Tibial nerve (tissue), 4 donors: ENCODE results near the gene ELL. TPM values are rescaled to one million over a fixed set of nuclear protein-coding genes. Genes with fewer than 3 reads are reported as not detected.
A peak's percentile ranks its signal among the peaks of the same experiment; 100 is the strongest.

Source experiments
- DNase-seq, 2 donors: peaks; one replicate each; pipeline ENCODE4 v3.0.0-alpha.2; 2019; ENCODE audit warnings: low spot score in 2 of 2
- H3K27ac ChIP-seq, 4 donors: fragments of 200-600 bp; sonication (generic) in 3 of 4; one replicate each; pipeline ENCODE4 v1.5.1; 2017 to 2019; ENCODE audit warnings: mild to moderate bottlenecking in 1 of 4
- H3K27me3 ChIP-seq, 2 donors: fragments of 200-600 bp; sonication (generic) in 1 of 2; one replicate each; pipeline versions ENCODE4 v1.5.1 to v1.6.0; 2017 to 2019
- H3K36me3 ChIP-seq, 3 donors: fragments of 200-600 bp; sonication (generic); one replicate each; pipeline ENCODE4 v1.5.1; 2018 to 2019
- H3K4me1 ChIP-seq, 4 donors: fragments of 200-600 bp; sonication (generic) in 3 of 4; one replicate each; pipeline ENCODE4 v1.5.1; 2017 to 2019
- H3K4me3 ChIP-seq, 4 donors: fragments of 200-600 bp; sonication (generic) in 3 of 4; one replicate each; pipeline ENCODE4 v1.5.1; 2017 to 2019; ENCODE audit warnings: mild to moderate bottlenecking in 1 of 4, moderate library complexity in 1 of 4
- H3K9me3 ChIP-seq, 4 donors: fragments of 200-600 bp; sonication (generic) in 3 of 4; one replicate each; pipeline ENCODE4 v1.5.1; 2017 to 2019
- CTCF ChIP-seq, 5 experiments: fragments of 200-600 bp in 3 of 5; fragments of 450-650 bp in 2 of 5; sonication (generic) in 3 of 5; IDR thresholded peaks; one replicate each; pipeline ENCODE4 v1.5.1; 2016 to 2019; ENCODE audit warnings: antibody characterized with exemption in 5 of 5, mild to moderate bottlenecking in 3 of 5, moderate library complexity in 2 of 5
- EP300 ChIP-seq, 2 donors: sonication (generic); formaldehyde crosslinking; IDR thresholded peaks; one replicate each; pipeline ENCODE4 v1.6.1; 2017; ENCODE audit warnings: antibody characterized with exemption in 2 of 2, mild to moderate bottlenecking in 1 of 2
- POLR2A ChIP-seq, 2 donors: fragments of 450-650 bp; IDR thresholded peaks; one replicate each; pipeline ENCODE4 v1.6.1; 2017; ENCODE audit warnings: antibody characterized with exemption in 2 of 2, mild to moderate bottlenecking in 2 of 2, moderate library complexity in 2 of 2
- WGBS, 2 donors: methylation state at CpG; one replicate each; pipeline ENCODE4 v1.1.5; 2018; 5-methylcytosine and 5-hydroxymethylcytosine counted together
- total RNA-seq, 4 donors: library from RNA; depleted of rRNA; stranded (reverse); fragments of >200 nt; gene quantifications; one replicate each; pipeline ENCODE4 v1.1.0, GENCODE V29; 2016

ELL gene
- total RNA-seq, 4 donors from 2014 or later = 13.8 to 45.9 (median 26.0) TPM

GRCh38 chr19:18488838-18489626 is 32.8 kb downstream of the ELL start:
- Histone ChIP-seq H3K27me3 (no peaks in the 10 kb centered on the region), H3K4me3 (no peak overlapping the region), H3K9me3 (no peaks in the 10 kb centered on the region), H3K36me3 (no peaks in the 10 kb centered on the region), H3K27ac (no peak overlapping the region), H3K4me1 (peaks cover 0 to 77% (median 55%) of the 10 kb centered on the region in 4 donors)
- DNase-seq = no peak
- 51 to 66% methylated on average over 19 to 22 of the region's 22 CpGs for WGBS, 2 donors
- no peak for TF ChIP-seq EP300 (IDR thresholded peaks at IDR 0.05)
- peak in 1 of 5 experiments; percentile 37 for TF ChIP-seq CTCF (IDR thresholded peaks at IDR 0.05)

GRCh38 chr19:18488403-18488723 is 33.5 kb downstream of the ELL start:
- Histone ChIP-seq H3K4me1 (peaks cover 0 to 77% (median 58%) of the 10 kb centered on the region in 4 donors), H3K27me3 (no peaks in the 10 kb centered on the region), H3K36me3 (no peaks in the 10 kb centered on the region), H3K9me3 (no peaks in the 10 kb centered on the region), H3K27ac (peak overlapping the region in 1 of 4 donors; percentile 69), H3K4me3 (no peak overlapping the region)
- DNase-seq = no peak
- 84 to 89% methylated on average over 6 of the region's 6 CpGs for WGBS, 2 donors
- no peak for TF ChIP-seq CTCF (IDR thresholded peaks at IDR 0.05)
- no peak for TF ChIP-seq POLR2A (IDR thresholded peaks at IDR 0.05)
- no peak for TF ChIP-seq EP300 (IDR thresholded peaks at IDR 0.05)

GRCh38 chr19:18487576-18488402 is 34.1 kb downstream of the ELL start:
- WGBS, 2 donors = 85 to 89% methylated on average over 11 to 17 of the region's 17 CpGs
- TF ChIP-seq CTCF (IDR thresholded peaks at IDR 0.05) = no peak
- TF ChIP-seq EP300 (IDR thresholded peaks at IDR 0.05) = no peak
- no peak for TF ChIP-seq POLR2A (IDR thresholded peaks at IDR 0.05)
- H3K4me1 ChIP-seq = peaks cover 0 to 77% (median 57%) of the 10 kb centered on the region in 4 donors

GRCh38 chr19:18486746-18487145 is 35.1 kb downstream of the ELL start:
- peaks cover 0 to 78% (median 57%) of the 10 kb centered on the region in 4 donors for H3K4me1 ChIP-seq
- no peaks in the 10 kb centered on the region for H3K36me3 ChIP-seq
- DNase-seq = no peak
- TF ChIP-seq EP300 (IDR thresholded peaks at IDR 0.05) (no peak), CTCF (IDR thresholded peaks at IDR 0.05) (no peak), POLR2A (IDR thresholded peaks at IDR 0.05) (no peak)
- no peak overlapping the region for H3K4me3 ChIP-seq
- 82 to 92% methylated on average over 6 to 8 of the region's 8 CpGs for WGBS, 2 donors
- no peaks in the 10 kb centered on the region for H3K9me3 ChIP-seq
- no peaks in the 10 kb centered on the region for H3K27me3 ChIP-seq
- H3K27ac ChIP-seq = peak overlapping the region in 3 of 4 donors; percentile 35 to 77 (median 69)

More at GRCh38 chr19:18487576-18488402, 34.1 kb downstream of the ELL start:
- H3K27ac ChIP-seq = peak overlapping the region in 2 of 4 donors; percentile 69 to 77
- DNase-seq = no peak
- no peaks in the 10 kb centered on the region for H3K27me3 ChIP-seq
- no peak overlapping the region for H3K4me3 ChIP-seq
- no peaks in the 10 kb centered on the region for H3K36me3 ChIP-seq
- H3K9me3 ChIP-seq = no peaks in the 10 kb centered on the region

- Histone ChIP-seq H3K9me3 (no peaks in the 10 kb centered on the region), H3K36me3 (no peaks in the 10 kb centered on the region), H3K27me3 (no peaks in the 10 kb centered on the region), H3K4me1 (peaks cover 0 to 88% (median 66%) of the 10 kb centered on the region in 4 donors), H3K27ac (peak overlapping the region in 2 of 4 donors; percentile 3 to 36), H3K4me3 (no peak overlapping the region)
- TF ChIP-seq POLR2A (IDR thresholded peaks at IDR 0.05) (no peak), EP300 (IDR thresholded peaks at IDR 0.05) (no peak), CTCF (IDR thresholded peaks at IDR 0.05) (no peak)
- no peak for DNase-seq
- WGBS, 2 donors = 85 to 89% methylated on average over 5 of the region's 5 CpGs
Measured at GRCh38 chr19:18484992-18485391, 36.9 kb downstream of the ELL start.
